Body of pancreas (tissue), 4 donors: ENCODE results near the gene PTPRA.

Experiments
- POLR2A ChIP-seq, 3 donors: fragments of 450-650 bp; IDR thresholded peaks; one replicate each; pipeline ENCODE4 v1.6.1; 2016; ENCODE audit warnings: antibody characterized with exemption in 3 of 3, mild to moderate bottlenecking in 2 of 3
- TF ChIP-seq, protein P1 (sequence below), 7 experiments: fragments of 450-650 bp in 4 of 7; fragments of 200-600 bp in 3 of 7; sonication (generic) in 3 of 7; IDR thresholded peaks; one replicate each; pipeline ENCODE4 v1.5.1; 2016 to 2019; ENCODE audit warnings: antibody characterized with exemption in 7 of 7

DNA sequence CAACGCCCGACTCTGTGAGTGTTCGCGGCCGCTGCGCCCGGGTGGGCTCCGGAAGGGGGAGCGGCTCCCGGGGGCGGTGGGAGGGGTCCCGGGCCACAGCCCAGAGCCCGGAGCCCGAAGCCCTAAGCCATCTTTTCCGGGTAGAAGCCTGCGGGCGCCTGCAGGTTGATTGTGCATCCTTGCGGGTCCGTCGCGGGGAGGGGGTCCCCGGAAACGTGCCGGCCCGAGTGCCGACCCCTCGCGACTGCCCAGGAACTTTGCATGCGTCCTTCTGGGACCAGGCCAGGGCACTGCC lies 413 bp downstream of the PTPRA start:
- TF ChIP-seq, protein P1, sequence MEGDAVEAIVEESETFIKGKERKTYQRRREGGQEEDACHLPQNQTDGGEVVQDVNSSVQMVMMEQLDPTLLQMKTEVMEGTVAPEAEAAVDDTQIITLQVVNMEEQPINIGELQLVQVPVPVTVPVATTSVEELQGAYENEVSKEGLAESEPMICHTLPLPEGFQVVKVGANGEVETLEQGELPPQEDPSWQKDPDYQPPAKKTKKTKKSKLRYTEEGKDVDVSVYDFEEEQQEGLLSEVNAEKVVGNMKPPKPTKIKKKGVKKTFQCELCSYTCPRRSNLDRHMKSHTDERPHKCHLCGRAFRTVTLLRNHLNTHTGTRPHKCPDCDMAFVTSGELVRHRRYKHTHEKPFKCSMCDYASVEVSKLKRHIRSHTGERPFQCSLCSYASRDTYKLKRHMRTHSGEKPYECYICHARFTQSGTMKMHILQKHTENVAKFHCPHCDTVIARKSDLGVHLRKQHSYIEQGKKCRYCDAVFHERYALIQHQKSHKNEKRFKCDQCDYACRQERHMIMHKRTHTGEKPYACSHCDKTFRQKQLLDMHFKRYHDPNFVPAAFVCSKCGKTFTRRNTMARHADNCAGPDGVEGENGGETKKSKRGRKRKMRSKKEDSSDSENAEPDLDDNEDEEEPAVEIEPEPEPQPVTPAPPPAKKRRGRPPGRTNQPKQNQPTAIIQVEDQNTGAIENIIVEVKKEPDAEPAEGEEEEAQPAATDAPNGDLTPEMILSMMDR (IDR thresholded peaks at IDR 0.05), result no peak
- TF ChIP-seq POLR2A (IDR thresholded peaks at IDR 0.05), result no peak
